SU-DHL-6 (cell line): Measurements from ENCODE around the gene YWHAG.

Source experiments
- H2AFZ ChIP-seq: fragments of 200-600 bp; sonication (generic); 2 replicates; pipeline ENCODE4 v1.6.1; 2014; ENCODE audit warnings: low read depth, mild to moderate bottlenecking, moderate library complexity, mixed read lengths, antibody characterized with exemption, low read length; ENCODE audit not compliant: severe bottlenecking
- H3F3A ChIP-seq: fragments of 200-600 bp; shearing (Covaris generic); 2 replicates; pipeline ENCODE4 v1.6.0; 2016; ENCODE audit warnings: antibody characterized with exemption, mild to moderate bottlenecking; ENCODE audit not compliant: insufficient read depth
- H3K27ac ChIP-seq: fragments of 200-600 bp; sonication (generic); 2 replicates; pipeline ENCODE4 v1.5.1; 2016; ENCODE audit warnings: low read depth, mild to moderate bottlenecking, low read length, moderate library complexity, mixed read lengths
- H3K27me3 ChIP-seq: fragments of 200-600 bp; sonication (generic), shearing (Covaris generic); 2 replicates; pipeline ENCODE4 v1.6.0; 2014; ENCODE audit warnings: mild to moderate bottlenecking, low read length
- H3K36me3 ChIP-seq: fragments of 200-600 bp; sonication (generic); 2 replicates; pipeline ENCODE4 v1.6.1; 2014; ENCODE audit warnings: mild to moderate bottlenecking, low read length, mixed read lengths
- H3K4me2 ChIP-seq: fragments of 300-600, 200-600 bp; shearing (Covaris generic), sonication (generic); 2 replicates; pipeline ENCODE4 v1.6.0; 2014; ENCODE audit warnings: low read length, low read depth, mild to moderate bottlenecking; ENCODE audit not compliant: poor library complexity, severe bottlenecking
- H3K4me3 ChIP-seq: fragments of 200-600 bp; sonication (generic); 2 replicates; pipeline ENCODE4 v1.5.1; 2014; ENCODE audit warnings: antibody characterized with exemption, low read length, mild to moderate bottlenecking, mixed read lengths; ENCODE audit not compliant: insufficient read depth, poor library complexity, severe bottlenecking
- H3K79me2 ChIP-seq: fragments of 200-600 bp; sonication (generic); 2 replicates; pipeline ENCODE4 v1.6.1; 2014; ENCODE audit warnings: mild to moderate bottlenecking, low read length, moderate library complexity; ENCODE audit not compliant: insufficient read depth
- H3K9ac ChIP-seq: fragments of 200-600 bp; sonication (generic); 2 replicates; pipeline ENCODE4 v1.7.0; 2014; ENCODE audit warnings: mild to moderate bottlenecking, low read length
- H3K9me2 ChIP-seq: fragments of 200-600 bp; sonication (generic); replicated peaks from 2 replicates; pipeline ENCODE4 v1.6.1; 2014; ENCODE audit warnings: low read length; ENCODE audit not compliant: insufficient read depth
- H3K9me3 ChIP-seq: fragments of 200-600 bp; sonication (generic); 2 replicates; pipeline ENCODE4 v1.6.1; 2014; ENCODE audit warnings: low read length, mixed read lengths; ENCODE audit not compliant: insufficient read depth
- H4K20me1 ChIP-seq: fragments of 200-600 bp; sonication (generic); 2 replicates; pipeline ENCODE4 v1.6.1; 2014; ENCODE audit warnings: low read depth, mild to moderate bottlenecking, antibody characterized with exemption, low read length, moderate library complexity, mixed read lengths
- CTCF ChIP-seq: fragments of 200-600 bp; sonication (generic); IDR thresholded peaks from one replicate; pipeline ENCODE4 v1.5.1; 2017; ENCODE audit warnings: antibody characterized with exemption, mild to moderate bottlenecking, low read length, moderate library complexity; ENCODE audit not compliant: insufficient read depth, poor library complexity, severe bottlenecking
- EZH2phosphoT487 ChIP-seq: fragments of 200-600 bp; sonication (generic), shearing (Covaris generic); conservative IDR thresholded peaks from 2 replicates; pipeline ENCODE4 v1.6.1; 2018; ENCODE audit warnings: mild to moderate bottlenecking, antibody characterized with exemption, low read length, moderate library complexity, mixed read lengths

YWHAG gene

GRCh38 chr7:76304888-76305375 lies 53.9 kb downstream of the YWHAG start:
- H3K36me3 ChIP-seq = no peaks in the 10 kb centered on the region
- H4K20me1 ChIP-seq = no peaks in the 10 kb centered on the region
- H3K79me2 ChIP-seq = no peaks in the 10 kb centered on the region
- no peak overlapping the region for H3K9ac ChIP-seq
- no peak overlapping the region for H2AFZ ChIP-seq
- TF ChIP-seq EZH2phosphoT487 (no peak), CTCF (no peak)
- H3K27me3 ChIP-seq = no peaks in the 10 kb centered on the region
- no peaks in the 10 kb centered on the region for H3K9me2 ChIP-seq
- H3K4me2 ChIP-seq = no peak overlapping the region
- H3F3A ChIP-seq = peaks cover 7% of the 10 kb centered on the region; the same call in 1 of the 2 replicates
- no peaks in the 10 kb centered on the region for H3K9me3 ChIP-seq
- H3K4me3 ChIP-seq = no peak overlapping the region
- no peak overlapping the region for H3K27ac ChIP-seq

GRCh38 chr7:76303202-76304147 lies 55.3 kb downstream of the YWHAG start:
- Histone ChIP-seq H3F3A (peaks cover 7% of the 10 kb centered on the region; the same call in 1 of the 2 replicates), H3K27ac (no peak overlapping the region), H2AFZ (peak overlapping the region; percentile 94)

GRCh38 chr7:76302347-76303201 lies 56.2 kb downstream of the YWHAG start, which contains the start of gene HSPB1:
TSS of gene HSPB1 (plus strand) at chr7:76302673. CDS start at chr7:76302713, 40 bp downstream.
- no peak within 1 kb of the TSS for H3K27ac ChIP-seq

More at GRCh38 chr7:76303202-76304147, 55.3 kb downstream of the YWHAG start:
- Histone ChIP-seq H3K36me3 (no peaks in the 10 kb centered on the region), H3K79me2 (no peaks in the 10 kb centered on the region), H4K20me1 (no peaks in the 10 kb centered on the region), H3K27me3 (no peaks in the 10 kb centered on the region), H3K9me3 (no peaks in the 10 kb centered on the region), H3K4me2 (peak overlapping the region; percentile 66), H3K9ac (peak overlapping the region; percentile 57), H3K4me3 (peak overlapping the region; percentile 52), H3K9me2 (no peaks in the 10 kb centered on the region)
- TF ChIP-seq CTCF (no peak), EZH2phosphoT487 (no peak)

More at GRCh38 chr7:76302347-76303201, 56.2 kb downstream of the YWHAG start, which contains the start of gene HSPB1:
- H3F3A ChIP-seq = peaks cover 7% of the 10 kb centered on the region; the same call in 1 of the 2 replicates
- no peaks in the 10 kb centered on the region for H3K9me2 ChIP-seq
- no peaks in the 10 kb centered on the region for H3K36me3 ChIP-seq
- H3K4me2 ChIP-seq = peak within 1 kb of the TSS; percentile 66
- 0 out of 2 replicates have a peak, but pooled peaks have one; percentile 68 for TF ChIP-seq EZH2phosphoT487
- TF ChIP-seq CTCF = no peak
- peak within 1 kb of the TSS; percentile 57 for H3K9ac ChIP-seq
- no peaks in the 10 kb centered on the region for H4K20me1 ChIP-seq
- H2AFZ ChIP-seq = peak within 1 kb of the TSS; percentile 94
- H3K79me2 ChIP-seq = no peaks in the 10 kb centered on the region
- H3K9me3 ChIP-seq = no peaks in the 10 kb centered on the region
- no peaks in the 10 kb centered on the region for H3K27me3 ChIP-seq
- peak within 1 kb of the TSS; percentile 52 for H3K4me3 ChIP-seq
